Endothelial cell of umbilical vein (primary cell): ENCODE measurements around the gene NT5DC1. TPM values are rescaled to one million over a fixed set of nuclear protein-coding genes. Genes with fewer than 3 reads are reported as not detected.

Source experiments
- BruUV-seq: library from RNA; stranded (reverse); fragments of 400-500 nt; replicated peaks from 2 replicates; lab custom pipeline; 2021; lab: Mats Ljungman, UMichigan
- CTCF ChIA-PET: fragments of 300-600, 350-600 bp; sonication (Branson Sonifier 250); formaldehyde crosslinking; loops from one replicate; lab custom pipeline; 2021; ENCODE audit warnings: antibody characterized with exemption, inconsistent platforms; lab: Charles Lee
- POLR2A ChIA-PET: fragments of 300-600, 350-600 bp; sonication (Branson Sonifier 250); formaldehyde crosslinking; loops from one replicate; lab custom pipeline; 2021; ENCODE audit warnings: antibody characterized with exemption, inconsistent platforms; lab: Charles Lee
- DNase-seq: peaks from one replicate; pipeline ENCODE4 v3.0.0-alpha.2; 2011; ENCODE audit warnings: low read depth, low spot score
- FAIRE-seq: peaks from 2 replicates; lab custom pipeline; 2011; peaks lifted over from hg19 to GRCh38; lab: Jason Lieb, UNC
- H2AFZ ChIP-seq: 2 replicates; pipeline ENCODE4 v1.6.0; 2012; ENCODE audit warnings: low read depth, low read length, control low read depth, inconsistent platforms
- H3K27ac ChIP-seq: 2 replicates; pipeline ENCODE4 v1.5.1; 2011; ENCODE audit warnings: low read depth, mild to moderate bottlenecking, control low read depth, low read length, moderate library complexity; ENCODE audit not compliant: insufficient read depth
- H3K27me3 ChIP-seq, 2 experiments: 2 replicates each; pipeline versions ENCODE4 v1.6.0 to v1.6.1; 2011; ENCODE audit warnings: low read length in 2 of 2, mixed read lengths in 1 of 2; ENCODE audit not compliant: control insufficient read depth in 2 of 2, insufficient read depth in 2 of 2
- H3K36me3 ChIP-seq, 2 experiments: 2 replicates in 1 of 2; 3 replicates in 1 of 2; pipeline ENCODE4 v1.5.1; 2011; ENCODE audit warnings: low read length in 2 of 2, mild to moderate bottlenecking in 1 of 2, moderate library complexity in 1 of 2; ENCODE audit not compliant: control insufficient read depth in 2 of 2, insufficient read depth in 2 of 2; ENCODE audit errors: extremely low read depth in 1 of 2
- H3K4me1 ChIP-seq: 3 replicates; pipeline ENCODE4 v1.5.1; 2011; ENCODE audit warnings: mild to moderate bottlenecking, low read length; ENCODE audit not compliant: control insufficient read depth, insufficient read depth; ENCODE audit errors: extremely low read depth
- H3K4me2 ChIP-seq: 2 replicates; pipeline ENCODE4 v1.6.1; 2011; ENCODE audit warnings: low read length, control low read depth, mixed read lengths; ENCODE audit not compliant: insufficient read depth
- H3K4me3 ChIP-seq, 3 experiments: fragments of 200-600 bp in 1 of 3; sonication (generic), shearing (Covaris generic) in 1 of 3; replicated peaks in 1 of 3; 2 replicates each; pipeline ENCODE4 v1.5.1; 2011 to 2016; ENCODE audit warnings: control low read depth in 3 of 3, low read length in 3 of 3, mild to moderate bottlenecking in 2 of 3, inconsistent platforms in 1 of 3, low read depth in 1 of 3, moderate library complexity in 1 of 3; ENCODE audit not compliant: insufficient read depth in 1 of 3
- H3K79me2 ChIP-seq: 2 replicates; pipeline ENCODE4 v1.6.0; 2012; ENCODE audit warnings: low read length, inconsistent platforms; ENCODE audit not compliant: control insufficient read depth, insufficient read depth
- H3K9ac ChIP-seq: replicated peaks from 2 replicates; pipeline ENCODE3; 2011; ENCODE audit warnings: low read length, control low read depth; ENCODE audit not compliant: insufficient read depth; ENCODE audit errors: extremely low read depth
- H3K9me1 ChIP-seq: replicated peaks from 3 replicates; pipeline ENCODE4 v1.6.0; 2011; ENCODE audit warnings: mild to moderate bottlenecking, low read length; ENCODE audit not compliant: control insufficient read depth, insufficient read depth; ENCODE audit errors: extremely low read depth
- H3K9me3 ChIP-seq: replicated peaks from 2 replicates; pipeline ENCODE4 v1.5.1; 2012; ENCODE audit warnings: low read length, inconsistent platforms; ENCODE audit not compliant: control insufficient read depth, insufficient read depth
- H4K20me1 ChIP-seq: replicated peaks from 2 replicates; pipeline ENCODE3; 2011; ENCODE audit warnings: mild to moderate bottlenecking, low read length; ENCODE audit not compliant: control insufficient read depth, insufficient read depth; ENCODE audit errors: extremely low read depth
- EZH2 ChIP-seq: IDR thresholded peaks from 2 replicates; pipeline ENCODE4 v1.6.1; 2012; ENCODE audit warnings: borderline replicate concordance, low read depth, mild to moderate bottlenecking, moderate library complexity, low read length, inconsistent platforms; ENCODE audit not compliant: severe bottlenecking
- FOS ChIP-seq: IDR thresholded peaks from 2 replicates; pipeline ENCODE4 v1.6.1; 2011; ENCODE audit warnings: mild to moderate bottlenecking, low read length, moderate library complexity, borderline replicate concordance; ENCODE audit not compliant: insufficient read depth
- JUN ChIP-seq: IDR thresholded peaks from 2 replicates; pipeline ENCODE4 v1.6.1; 2011; ENCODE audit warnings: borderline replicate concordance, low read depth; ENCODE audit not compliant: insufficient read length, insufficient read depth
- POLR2A ChIP-seq: IDR thresholded peaks from 2 replicates; pipeline ENCODE4 v1.6.1; 2012; ENCODE audit warnings: low read depth, mild to moderate bottlenecking, control low read depth, low read length
- POLR2AphosphoS5 ChIP-seq: IDR thresholded peaks from 2 replicates; pipeline ENCODE4 v1.6.1; 2012; ENCODE audit warnings: low read depth, mild to moderate bottlenecking, control low read depth, low read length, moderate library complexity; ENCODE audit not compliant: insufficient read depth
- dilution Hi-C: fragments of 300-500 bp; cut with MboI; formaldehyde crosslinking; loops from one replicate; pipeline ENCODE4 v1.15.0; 2019; ENCODE audit warnings: low sequenced_read_pairs; ENCODE audit not compliant: extremely low pct_ligation_motif_present
- intact Hi-C: fragments of 100-400 bp; cut with micrococcal nuclease; formaldehyde crosslinking; loops from one replicate; pipeline ENCODE4 v1.10.0; 2022
- polyA plus RNA-seq, 4 experiments: library from polyadenylated mRNA; depleted of rRNA in 3 of 4; stranded (reverse) in 3 of 4; unstranded in 1 of 4; fragments of >200 nt; gene quantifications; 2 replicates each; pipeline versions ENCODE4 v1.2.1 to v1.2.3, GENCODE V29; 2011 to 2012; ENCODE audit warnings: missing spikeins in 1 of 4
- total RNA-seq: library from RNA; stranded (reverse); gene quantifications from 2 replicates; pipeline ENCODE4 v1.2.3, GENCODE V29; 2021
- TF ChIP-seq, protein P1 (sequence below): IDR thresholded peaks from 2 replicates; pipeline ENCODE4 v1.6.1; 2011; ENCODE audit not compliant: insufficient read depth, insufficient read length
- TF ChIP-seq, protein P2 (sequence below), 2 donors: IDR thresholded peaks; 1 replicate in 1 of 2; 2 replicates in 1 of 2; pipeline ENCODE4 v1.5.1; 2011; ENCODE audit warnings: low read length in 2 of 2, mild to moderate bottlenecking in 2 of 2, moderate library complexity in 2 of 2, control low read depth in 1 of 2, inconsistent platforms in 1 of 2, low read depth in 1 of 2; ENCODE audit not compliant: insufficient read depth in 1 of 2; ENCODE audit errors: extremely low read depth in 1 of 2

Gene NT5DC1
- total and polyA plus RNA-seq, 2 donors (not counting 3 experiments of a cell fraction or from before 2014, with no cell fraction given) = 11.3 to 24.3 TPM

DNA sequence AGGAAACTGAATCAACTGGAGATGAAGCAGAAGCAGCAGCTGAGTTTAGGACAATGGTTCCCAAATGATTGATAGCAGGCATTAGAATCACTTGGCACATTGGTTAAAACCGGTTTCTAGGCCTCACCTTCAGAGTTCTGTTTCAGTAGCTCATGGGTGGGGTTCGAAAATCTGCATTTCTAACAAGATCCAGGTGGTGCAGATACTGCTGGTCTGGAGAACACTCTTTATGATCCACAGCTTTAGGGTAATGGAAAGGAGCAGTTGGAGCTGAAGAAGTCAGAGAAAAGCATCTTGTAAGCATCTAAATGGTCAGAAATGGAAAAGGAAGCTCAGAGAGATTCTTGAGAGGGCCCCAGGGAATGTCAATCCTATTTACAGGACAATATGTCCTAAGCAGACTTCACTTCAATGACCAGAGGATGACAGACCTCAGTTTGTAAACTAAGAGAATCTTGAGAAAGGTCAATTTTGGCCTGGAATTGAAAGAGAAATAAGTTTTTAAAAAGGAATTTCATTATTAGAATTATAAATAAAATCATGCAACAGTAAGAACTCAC is 170.6 kb downstream of the NT5DC1 start:
- DNase-seq (no peak), FAIRE-seq (no peak)
- dilution Hi-C loops (no loop called here), intact Hi-C loops (no loop called here)
- no peak overlapping the region for H3K9ac ChIP-seq
- no peak overlapping the region for H3K4me2 ChIP-seq
- no peaks in the 10 kb centered on the region for H4K20me1 ChIP-seq
- no peak overlapping the region for H3K27ac ChIP-seq
- TF ChIP-seq, protein P1, sequence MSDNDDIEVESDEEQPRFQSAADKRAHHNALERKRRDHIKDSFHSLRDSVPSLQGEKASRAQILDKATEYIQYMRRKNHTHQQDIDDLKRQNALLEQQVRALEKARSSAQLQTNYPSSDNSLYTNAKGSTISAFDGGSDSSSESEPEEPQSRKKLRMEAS = no peak
- TF ChIP-seq, protein P2, sequence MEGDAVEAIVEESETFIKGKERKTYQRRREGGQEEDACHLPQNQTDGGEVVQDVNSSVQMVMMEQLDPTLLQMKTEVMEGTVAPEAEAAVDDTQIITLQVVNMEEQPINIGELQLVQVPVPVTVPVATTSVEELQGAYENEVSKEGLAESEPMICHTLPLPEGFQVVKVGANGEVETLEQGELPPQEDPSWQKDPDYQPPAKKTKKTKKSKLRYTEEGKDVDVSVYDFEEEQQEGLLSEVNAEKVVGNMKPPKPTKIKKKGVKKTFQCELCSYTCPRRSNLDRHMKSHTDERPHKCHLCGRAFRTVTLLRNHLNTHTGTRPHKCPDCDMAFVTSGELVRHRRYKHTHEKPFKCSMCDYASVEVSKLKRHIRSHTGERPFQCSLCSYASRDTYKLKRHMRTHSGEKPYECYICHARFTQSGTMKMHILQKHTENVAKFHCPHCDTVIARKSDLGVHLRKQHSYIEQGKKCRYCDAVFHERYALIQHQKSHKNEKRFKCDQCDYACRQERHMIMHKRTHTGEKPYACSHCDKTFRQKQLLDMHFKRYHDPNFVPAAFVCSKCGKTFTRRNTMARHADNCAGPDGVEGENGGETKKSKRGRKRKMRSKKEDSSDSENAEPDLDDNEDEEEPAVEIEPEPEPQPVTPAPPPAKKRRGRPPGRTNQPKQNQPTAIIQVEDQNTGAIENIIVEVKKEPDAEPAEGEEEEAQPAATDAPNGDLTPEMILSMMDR (IDR thresholded peaks at IDR 0.05; ENCODE audit: extremely low read depth in 1 of 2, insufficient read depth in 1 of 2, low read depth in 1 of 2, low read length in 2 of 2) = no peak
- TF ChIP-seq EZH2 (no peak), POLR2A (no peak), FOS (no peak), POLR2AphosphoS5 (no peak), JUN (no peak)
- H2AFZ ChIP-seq = no peak overlapping the region
- H3K4me3 ChIP-seq = no peak overlapping the region
- no peaks in the 10 kb centered on the region for H3K27me3 ChIP-seq
- no TSS peak for BruUV-seq
- POLR2A ChIA-PET = interaction anchor here (1.2 kb wide), 1 partner anchor 9 kb away, joined by 3 read pairs; the partner anchor contains the start of gene TSPYL1
- peaks cover 4% of the 10 kb centered on the region for H3K4me1 ChIP-seq
- CTCF ChIA-PET = interaction anchor here (1.8 to 7.7 kb wide), 7 partner anchors 8 to 301 kb away, joined by 6 to 170 read pairs (median 64); partner anchors contain the start of genes RWDD1 and TSPYL1
- H3K36me3 ChIP-seq = no peaks in the 10 kb centered on the region
- no peaks in the 10 kb centered on the region for H3K9me3 ChIP-seq
- H3K9me1 ChIP-seq = no peaks in the 10 kb centered on the region
- H3K79me2 ChIP-seq = peaks cover 10% of the 10 kb centered on the region
